Neuronal stem cell (in vitro differentiated cells): ENCODE data around the gene SLC35B1.

Experiments
- DNase-seq: peaks from one replicate; pipeline ENCODE4 v3.0.0-alpha.2; 2013; ENCODE audit warnings: low spot score
- H2AFZ ChIP-seq: one replicate; pipeline ENCODE4 v1.6.1; 2013; ENCODE audit warnings: mild to moderate bottlenecking, low read length, inconsistent platforms
- H2AK5ac ChIP-seq: 2 replicates; pipeline ENCODE4 v1.6.1; 2013; ENCODE audit warnings: low read depth, mild to moderate bottlenecking, inconsistent platforms, low read length, moderate library complexity, mixed read lengths
- H2BK120ac ChIP-seq: 2 replicates; pipeline ENCODE4 v1.6.1; 2013; ENCODE audit warnings: low read depth, mild to moderate bottlenecking, inconsistent platforms, low read length, moderate library complexity, mixed read lengths
- H2BK12ac ChIP-seq: one replicate; pipeline ENCODE4 v1.6.1; 2013; ENCODE audit warnings: low read length, inconsistent platforms
- H2BK15ac ChIP-seq: 2 replicates; pipeline ENCODE4 v1.6.1; 2013; ENCODE audit warnings: mild to moderate bottlenecking, low read length, inconsistent platforms, mixed read lengths
- H2BK5ac ChIP-seq: one replicate; pipeline ENCODE4 v1.6.1; 2013; ENCODE audit warnings: inconsistent platforms, mild to moderate bottlenecking, low read length, moderate library complexity
- H3K14ac ChIP-seq: one replicate; pipeline ENCODE4 v1.6.1; 2013; ENCODE audit warnings: low read length, inconsistent platforms
- H3K18ac ChIP-seq: 2 replicates; pipeline ENCODE4 v1.6.1; 2013; ENCODE audit warnings: low read length, inconsistent platforms
- H3K23ac ChIP-seq: 2 replicates; pipeline ENCODE4 v1.6.1; 2013; ENCODE audit warnings: low read depth, mild to moderate bottlenecking, mixed read lengths, low read length, inconsistent platforms; ENCODE audit not compliant: poor library complexity
- H3K27ac ChIP-seq: replicated peaks from 3 replicates; pipeline ENCODE4 v1.5.1; 2013; ENCODE audit warnings: low read length, inconsistent platforms
- H3K27me3 ChIP-seq, 3 experiments: 2 replicates each; pipeline ENCODE4 v1.6.1; 2013; ENCODE audit warnings: low read length in 3 of 3, mild to moderate bottlenecking in 2 of 3, inconsistent platforms in 1 of 3, low read depth in 1 of 3, mixed read lengths in 1 of 3, moderate library complexity in 1 of 3; ENCODE audit not compliant: control insufficient read depth in 3 of 3, insufficient read depth in 3 of 3
- H3K36me3 ChIP-seq, 2 donors: replicated peaks in 1 of 2; 2 replicates each; pipeline ENCODE4 v1.6.1; 2013; ENCODE audit warnings: low read length in 2 of 2; ENCODE audit not compliant: control insufficient read depth in 2 of 2, insufficient read depth in 2 of 2
- H3K4ac ChIP-seq: 2 replicates; pipeline ENCODE4 v1.6.1; 2013; ENCODE audit warnings: inconsistent platforms, mild to moderate bottlenecking, low read length, moderate library complexity
- H3K4me1 ChIP-seq, 2 donors: 1 replicate in 1 of 2; 2 replicates in 1 of 2; pipeline ENCODE4 v1.6.1; 2013; ENCODE audit warnings: low read length in 2 of 2, low read depth in 1 of 2; ENCODE audit not compliant: control insufficient read depth in 2 of 2, insufficient read depth in 1 of 2
- H3K4me2 ChIP-seq: one replicate; pipeline ENCODE4 v1.6.1; 2013; ENCODE audit warnings: mild to moderate bottlenecking, low read length, inconsistent platforms; ENCODE audit not compliant: insufficient read depth, poor library complexity, severe bottlenecking
- H3K4me3 ChIP-seq, 2 donors: 2 replicates each; pipeline ENCODE4 v1.5.1; 2013; ENCODE audit warnings: low read length in 2 of 2, mild to moderate bottlenecking in 2 of 2, inconsistent platforms in 1 of 2, moderate library complexity in 1 of 2
- H3K79me1 ChIP-seq: one replicate; pipeline ENCODE4 v1.6.1; 2013; ENCODE audit warnings: low read depth, mild to moderate bottlenecking, inconsistent platforms, low read length, moderate library complexity
- H3K9ac ChIP-seq: one replicate; pipeline ENCODE4 v1.6.1; 2013; ENCODE audit warnings: mild to moderate bottlenecking, low read depth, low read length, inconsistent platforms; ENCODE audit not compliant: poor library complexity
- H3K9me3 ChIP-seq, 2 donors: replicated peaks in 1 of 2; 2 replicates each; pipeline versions ENCODE3 to v1.6.1; 2013; ENCODE audit warnings: low read length in 2 of 2, mild to moderate bottlenecking in 2 of 2, inconsistent platforms in 1 of 2, low read depth in 1 of 2, mixed read lengths in 1 of 2, moderate library complexity in 1 of 2; ENCODE audit not compliant: control insufficient read depth in 2 of 2, insufficient read depth in 1 of 2
- H4K8ac ChIP-seq: one replicate; pipeline ENCODE4 v1.6.1; 2013; ENCODE audit warnings: low read depth, mild to moderate bottlenecking, inconsistent platforms, low read length, moderate library complexity
- H4K91ac ChIP-seq: one replicate; pipeline ENCODE4 v1.6.1; 2013; ENCODE audit warnings: low read length, low read depth, mild to moderate bottlenecking, inconsistent platforms; ENCODE audit not compliant: poor library complexity
- WGBS, 2 donors: extraction: QIAGEN DNeasy Blood & Tissue Kit; methylation state at CpG; one replicate each; pipeline ENCODE4 v1.1.7; 2013; ENCODE audit warnings: missing lambda C conversion rate in 2 of 2, mixed read lengths in 1 of 2; ENCODE audit not compliant: insufficient read length in 2 of 2, insufficient replicate concordance in 1 of 2; ENCODE audit errors: extremely low coverage in 2 of 2; 5-methylcytosine and 5-hydroxymethylcytosine counted together

SLC35B1 gene

GRCh38 chr17:49722066-49722465 lies 14.3 kb upstream of the SLC35B1 start:
- no peak overlapping the region for H3K18ac ChIP-seq
- H4K91ac ChIP-seq: no peak overlapping the region
- H3K14ac ChIP-seq: no peak overlapping the region
- H3K79me1 ChIP-seq: peaks cover 4% of the 10 kb centered on the region
- peaks cover 0 to 2% of the 10 kb centered on the region in 2 donors for H3K9me3 ChIP-seq
- no peaks in the 10 kb centered on the region for H3K27me3 ChIP-seq
- H3K23ac ChIP-seq: no peak overlapping the region
- H2BK12ac ChIP-seq: no peak overlapping the region
- WGBS, 2 donors: no CpG with 5 or more reads among the region's 3 CpGs
- H2AK5ac ChIP-seq: no peak overlapping the region
- H3K4me1 ChIP-seq: peaks cover 0 to 3% of the 10 kb centered on the region in 2 donors
- no peak overlapping the region for H3K4me2 ChIP-seq
- no peak overlapping the region for H2AFZ ChIP-seq
- no peak overlapping the region for H2BK15ac ChIP-seq
- no peak overlapping the region for H4K8ac ChIP-seq
- H3K27ac ChIP-seq: no peak overlapping the region
- H2BK5ac ChIP-seq: no peak overlapping the region
- no peak overlapping the region for H3K9ac ChIP-seq
- no peak overlapping the region for H3K4ac ChIP-seq
- no peak overlapping the region for H3K4me3 ChIP-seq
- H3K36me3 ChIP-seq: peaks cover 29 to 45% of the 10 kb centered on the region in 2 donors
- DNase-seq: no peak
- no peak overlapping the region for H2BK120ac ChIP-seq

DNA sequence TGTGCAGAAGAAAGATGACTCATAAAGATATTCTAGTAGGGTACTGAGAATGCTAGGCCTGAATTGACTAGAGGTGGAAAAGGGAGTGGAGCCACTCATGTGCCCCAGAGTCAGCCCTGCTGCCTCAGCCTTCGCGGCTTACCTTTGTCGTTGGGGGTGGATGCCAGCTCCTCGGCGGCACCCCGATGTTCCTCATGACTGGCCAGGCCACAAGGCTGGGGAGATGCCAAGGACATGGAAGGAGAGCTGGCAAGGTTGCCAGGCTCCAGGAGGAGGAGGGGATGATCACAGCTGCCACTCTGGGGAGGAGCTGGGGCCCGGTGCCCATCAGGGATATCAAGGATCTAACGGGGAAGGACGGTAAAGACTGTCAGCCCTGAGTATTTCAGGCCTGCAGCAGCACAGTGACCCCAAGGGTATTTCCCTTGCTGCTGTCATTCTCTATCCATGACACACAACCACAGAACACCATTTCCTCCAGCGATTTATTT lies 9.7 kb upstream of the SLC35B1 start:
- H3K4ac ChIP-seq: no peak overlapping the region

DNA sequence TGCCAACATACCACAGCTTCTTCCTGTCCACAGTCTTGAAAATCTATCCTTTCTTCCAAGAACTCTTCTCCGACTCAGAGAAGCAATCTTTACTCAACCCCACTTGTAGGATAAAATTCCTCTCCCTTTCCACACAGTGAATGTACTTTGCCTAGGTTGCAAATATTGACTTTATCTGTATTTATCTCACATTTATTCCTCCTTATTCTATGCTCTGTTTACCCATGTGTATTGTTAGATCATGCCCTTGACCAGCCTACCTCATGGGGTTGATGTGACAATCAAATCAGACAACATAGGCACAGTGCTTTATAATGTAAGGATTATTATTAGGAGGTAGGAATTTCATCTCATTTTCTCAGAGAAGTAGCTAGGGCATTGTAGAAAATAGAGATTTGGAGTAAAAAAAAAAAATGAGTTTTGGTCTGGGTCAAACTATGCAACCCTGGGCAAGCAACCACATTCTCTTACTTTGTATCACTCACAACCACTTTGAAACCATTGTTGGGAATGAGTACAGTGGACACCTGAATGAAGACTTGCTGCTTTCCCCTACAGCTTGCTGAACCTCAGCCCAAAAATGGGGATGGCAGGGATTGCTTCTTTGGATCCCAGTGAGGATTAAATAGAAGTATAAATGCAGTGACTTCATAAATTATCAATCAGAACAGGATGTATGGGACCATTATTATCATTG lies 9.1 kb upstream of the SLC35B1 start:
- H3K18ac ChIP-seq: no peak overlapping the region
- no CpG with 5 or more reads among the region's 1 CpG for WGBS, 2 donors
- H4K8ac ChIP-seq: no peak overlapping the region
- no peak overlapping the region for H3K4ac ChIP-seq
- no peak overlapping the region for H2BK5ac ChIP-seq
- H3K23ac ChIP-seq: no peak overlapping the region
- H2BK120ac ChIP-seq: no peak overlapping the region
- H3K27me3 ChIP-seq: no peaks in the 10 kb centered on the region
- no peak for DNase-seq
- H3K79me1 ChIP-seq: no peaks in the 10 kb centered on the region
- no peak overlapping the region for H2AK5ac ChIP-seq
- H3K9ac ChIP-seq: no peak overlapping the region
- H3K4me1 ChIP-seq: peaks cover 0 to 3% of the 10 kb centered on the region in 2 donors
- H2BK12ac ChIP-seq: no peak overlapping the region
- no peak overlapping the region for H2BK15ac ChIP-seq
- no peaks in the 10 kb centered on the region for H3K9me3 ChIP-seq
- no peak overlapping the region for H3K14ac ChIP-seq
- H2AFZ ChIP-seq: no peak overlapping the region
- no peak overlapping the region for H3K4me2 ChIP-seq
- H3K36me3 ChIP-seq: peaks cover 48 to 72% of the 10 kb centered on the region in 2 donors
- H4K91ac ChIP-seq: no peak overlapping the region
- H3K27ac ChIP-seq: no peak overlapping the region
- H3K4me3 ChIP-seq: no peak overlapping the region

More for the DNA sequence above, 9.7 kb upstream of the SLC35B1 start:
- no peak overlapping the region for H3K27ac ChIP-seq
- no peak overlapping the region for H2AFZ ChIP-seq
- no peak overlapping the region for H3K18ac ChIP-seq
- H3K79me1 ChIP-seq: peaks cover 4% of the 10 kb centered on the region
- H3K14ac ChIP-seq: no peak overlapping the region
- no peak overlapping the region for H4K8ac ChIP-seq
- H2BK15ac ChIP-seq: no peak overlapping the region
- H2BK5ac ChIP-seq: no peak overlapping the region
- no peak overlapping the region for H2AK5ac ChIP-seq
- no peak overlapping the region for H3K9ac ChIP-seq
- DNase-seq: no peak
- H3K23ac ChIP-seq: no peak overlapping the region
- H3K36me3 ChIP-seq: peaks cover 48 to 71% of the 10 kb centered on the region in 2 donors
- peaks cover 0 to 3% of the 10 kb centered on the region in 2 donors for H3K4me1 ChIP-seq
- H3K4me3 ChIP-seq: no peak overlapping the region
- H3K4me2 ChIP-seq: no peak overlapping the region
- H3K27me3 ChIP-seq: no peaks in the 10 kb centered on the region
- no CpG with 5 or more reads among the region's 10 CpGs for WGBS, 2 donors
- H2BK120ac ChIP-seq: no peak overlapping the region
- no peaks in the 10 kb centered on the region for H3K9me3 ChIP-seq
- H2BK12ac ChIP-seq: no peak overlapping the region
- H4K91ac ChIP-seq: no peak overlapping the region

DNA sequence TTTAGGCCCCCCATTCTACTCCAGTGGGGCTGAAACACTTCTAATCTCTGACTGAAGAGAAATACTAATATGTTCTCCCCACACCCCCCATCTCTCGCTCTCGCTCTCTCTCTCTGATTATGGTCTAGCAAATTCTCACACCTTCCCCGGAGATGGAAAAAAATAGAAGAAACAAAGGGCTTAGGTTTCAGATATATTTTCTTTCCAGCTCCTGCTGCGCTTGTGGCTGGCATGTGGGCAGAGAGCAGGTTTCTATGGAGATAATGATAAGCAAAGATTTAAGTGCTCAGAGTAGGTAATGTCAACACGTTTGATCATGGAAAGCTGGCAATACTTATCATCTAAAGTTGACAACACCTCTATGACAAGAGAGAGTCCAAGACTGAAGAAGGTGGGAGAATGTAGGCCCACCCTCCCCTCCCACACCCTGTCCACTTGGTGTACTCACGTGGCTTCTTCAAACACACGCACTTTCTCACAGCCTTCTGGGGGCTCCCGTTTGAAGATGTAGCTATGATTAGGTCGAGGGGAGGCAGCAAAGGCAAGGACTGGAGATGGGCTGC lies 8.0 kb upstream of the SLC35B1 start:
- Histone ChIP-seq H2BK5ac (no peak overlapping the region), H3K4ac (no peak overlapping the region), H3K79me1 (no peaks in the 10 kb centered on the region), H4K91ac (no peak overlapping the region), H3K4me2 (no peak overlapping the region), H4K8ac (no peak overlapping the region), H2AFZ (no peak overlapping the region), H3K27me3 (no peaks in the 10 kb centered on the region), H3K36me3 (peaks cover 48 to 65% of the 10 kb centered on the region in 2 donors), H3K18ac (no peak overlapping the region), H3K23ac (no peak overlapping the region), H3K4me1 (peaks cover 0 to 3% of the 10 kb centered on the region in 2 donors), H2BK15ac (no peak overlapping the region), H2AK5ac (no peak overlapping the region), H2BK120ac (no peak overlapping the region), H3K14ac (no peak overlapping the region), H3K4me3 (no peak overlapping the region), H3K9me3 (no peaks in the 10 kb centered on the region), H3K9ac (no peak overlapping the region), H2BK12ac (no peak overlapping the region), H3K27ac (no peak overlapping the region)
- WGBS, 2 donors: no CpG with 5 or more reads among the region's 9 CpGs
- no peak for DNase-seq
